MCF 10A (cell line): ENCODE measurements around the gene DDX4. TPM values are rescaled to one million over a fixed set of nuclear protein-coding genes. Genes with fewer than 3 reads are reported as not detected.

Experiments used
- BruUV-seq: library from RNA; stranded (reverse); fragments of 400-500 nt; replicated peaks from 2 replicates; lab custom pipeline; 2021; lab: Mats Ljungman, UMichigan
- CTCF ChIA-PET: fragments of 300-600 bp; sonication (Branson Sonifier 250); formaldehyde crosslinking; extraction: SDS; loops from one replicate; lab custom pipeline; 2021; ENCODE audit warnings: antibody characterized with exemption, inconsistent platforms; lab: Yijun Ruan, JAX
- POLR2A ChIA-PET: fragments of 300-600, 350-650 bp; sonication (Branson Sonifier 250); formaldehyde crosslinking; extraction: SDS; loops from one replicate; lab custom pipeline; 2020; ENCODE audit warnings: antibody characterized with exemption, inconsistent platforms; lab: Yijun Ruan, JAX
- DNase-seq: peaks from one replicate; pipeline ENCODE4 v3.0.0-alpha.2; 2018; ENCODE audit not compliant: unreplicated experiment
- H3K27ac Mint-ChIP-seq: one replicate; pipeline ENCODE4 v1.8.0; 2022; ENCODE audit warnings: mild to moderate bottlenecking, low read depth, mixed read lengths; ENCODE audit not compliant: unreplicated experiment
- H3K27me3 Mint-ChIP-seq: one replicate; pipeline ENCODE4 v1.8.0; 2022; ENCODE audit warnings: mixed read lengths; ENCODE audit not compliant: insufficient read depth, unreplicated experiment
- H3K36me3 Mint-ChIP-seq: one replicate; pipeline ENCODE4 v1.8.0; 2022; ENCODE audit warnings: mild to moderate bottlenecking, moderate library complexity, mixed read lengths; ENCODE audit not compliant: insufficient read depth, unreplicated experiment
- H3K4me1 Mint-ChIP-seq: one replicate; pipeline ENCODE4 v1.8.0; 2022; ENCODE audit warnings: mixed read lengths; ENCODE audit not compliant: insufficient read depth, unreplicated experiment
- H3K4me3 Mint-ChIP-seq: one replicate; pipeline ENCODE4 v1.8.0; 2022; ENCODE audit warnings: mild to moderate bottlenecking, moderate library complexity, mixed read lengths; ENCODE audit not compliant: unreplicated experiment
- H3K9me3 Mint-ChIP-seq: one replicate; pipeline ENCODE4 v1.8.0; 2022; ENCODE audit warnings: mixed read lengths; ENCODE audit not compliant: unreplicated experiment
- intact Hi-C: fragments of 100-400 bp; cut with micrococcal nuclease; formaldehyde crosslinking; loops from 2 replicates; pipeline ENCODE4 v1.14.1; 2022
- total RNA-seq: library from RNA; stranded (reverse); gene quantifications from 2 replicates; pipeline ENCODE4 v1.2.3, GENCODE V29; 2022
- TF ChIP-seq, protein P1 (sequence below): fragments of 200-600 bp; IDR thresholded peaks from one replicate; pipeline ENCODE4 v1.8.0; 2022; ENCODE audit warnings: antibody characterized with exemption, mild to moderate bottlenecking; ENCODE audit not compliant: unreplicated experiment

Gene DDX4
- total RNA-seq, 1 experiment from 2014 or later, result not detected

DNA sequence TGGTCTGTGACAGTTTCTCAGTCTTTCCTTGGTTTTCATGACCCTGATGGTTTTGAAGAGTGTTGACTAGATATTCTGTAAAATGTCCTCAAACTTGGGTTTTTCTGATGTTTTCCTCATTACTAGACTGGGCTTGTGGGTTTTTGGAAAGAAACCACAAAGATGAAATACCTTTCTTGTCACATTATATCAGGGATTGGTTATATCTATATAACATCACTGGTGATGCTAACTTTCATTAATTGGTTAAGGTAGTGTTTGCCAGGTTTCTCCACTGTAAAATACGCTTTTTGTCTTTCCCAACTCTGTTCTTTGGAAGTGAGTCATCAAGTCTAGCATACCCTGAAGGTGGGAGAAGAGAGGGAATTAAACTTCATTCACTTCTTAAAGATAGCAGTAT, 110.0 kb downstream of the DDX4 start:
- DNase-seq, result peak; percentile 64
- peaks cover 27% of the 10 kb centered on the region for H3K4me1 Mint-ChIP-seq
- intact Hi-C loops, result no loop called here
- H3K36me3 Mint-ChIP-seq, result no peaks in the 10 kb centered on the region
- TF ChIP-seq, protein P1, sequence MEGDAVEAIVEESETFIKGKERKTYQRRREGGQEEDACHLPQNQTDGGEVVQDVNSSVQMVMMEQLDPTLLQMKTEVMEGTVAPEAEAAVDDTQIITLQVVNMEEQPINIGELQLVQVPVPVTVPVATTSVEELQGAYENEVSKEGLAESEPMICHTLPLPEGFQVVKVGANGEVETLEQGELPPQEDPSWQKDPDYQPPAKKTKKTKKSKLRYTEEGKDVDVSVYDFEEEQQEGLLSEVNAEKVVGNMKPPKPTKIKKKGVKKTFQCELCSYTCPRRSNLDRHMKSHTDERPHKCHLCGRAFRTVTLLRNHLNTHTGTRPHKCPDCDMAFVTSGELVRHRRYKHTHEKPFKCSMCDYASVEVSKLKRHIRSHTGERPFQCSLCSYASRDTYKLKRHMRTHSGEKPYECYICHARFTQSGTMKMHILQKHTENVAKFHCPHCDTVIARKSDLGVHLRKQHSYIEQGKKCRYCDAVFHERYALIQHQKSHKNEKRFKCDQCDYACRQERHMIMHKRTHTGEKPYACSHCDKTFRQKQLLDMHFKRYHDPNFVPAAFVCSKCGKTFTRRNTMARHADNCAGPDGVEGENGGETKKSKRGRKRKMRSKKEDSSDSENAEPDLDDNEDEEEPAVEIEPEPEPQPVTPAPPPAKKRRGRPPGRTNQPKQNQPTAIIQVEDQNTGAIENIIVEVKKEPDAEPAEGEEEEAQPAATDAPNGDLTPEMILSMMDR, result no peak
- CTCF ChIA-PET, result no interaction called here
- H3K4me3 Mint-ChIP-seq, result no peak overlapping the region
- peak overlapping the region; percentile 35 for H3K27ac Mint-ChIP-seq
- H3K27me3 Mint-ChIP-seq, result no peaks in the 10 kb centered on the region
- no peaks in the 10 kb centered on the region for H3K9me3 Mint-ChIP-seq
- BruUV-seq, result no TSS peak
- POLR2A ChIA-PET, result no interaction called here

DNA sequence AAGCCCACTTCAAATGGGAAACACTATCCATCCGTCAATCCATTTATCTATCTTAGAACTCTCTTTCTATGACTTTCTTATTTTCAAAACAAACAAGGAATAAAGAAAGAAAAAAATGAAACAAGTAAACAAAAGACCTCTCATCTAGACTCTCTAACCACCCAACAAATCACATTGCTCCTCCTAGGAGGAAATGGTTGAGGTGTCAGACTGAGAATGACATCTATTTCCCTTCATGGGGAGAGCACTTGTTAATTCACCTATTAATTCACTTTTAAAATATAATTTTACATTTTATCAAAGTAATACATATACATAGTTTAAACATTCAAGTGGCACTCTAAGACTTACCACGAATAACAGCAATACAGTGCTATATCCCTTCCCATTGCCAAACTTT, 110.9 kb downstream of the DDX4 start:
- Mint-ChIP-seq H3K4me3 (no peak overlapping the region), H3K27me3 (no peaks in the 10 kb centered on the region), H3K9me3 (no peaks in the 10 kb centered on the region), H3K27ac (peak overlapping the region; percentile 35), H3K36me3 (no peaks in the 10 kb centered on the region), H3K4me1 (peaks cover 36% of the 10 kb centered on the region)
- TF ChIP-seq, protein P1, result no peak
- POLR2A ChIA-PET, result interaction anchor here (1.0 kb wide), 1 partner anchor 23 kb away, joined by 3 read pairs; no protein-coding TSS in a partner anchor
- no TSS peak for BruUV-seq
- no peak for DNase-seq
- intact Hi-C loops, result no loop called here
- CTCF ChIA-PET, result no interaction called here

DNA sequence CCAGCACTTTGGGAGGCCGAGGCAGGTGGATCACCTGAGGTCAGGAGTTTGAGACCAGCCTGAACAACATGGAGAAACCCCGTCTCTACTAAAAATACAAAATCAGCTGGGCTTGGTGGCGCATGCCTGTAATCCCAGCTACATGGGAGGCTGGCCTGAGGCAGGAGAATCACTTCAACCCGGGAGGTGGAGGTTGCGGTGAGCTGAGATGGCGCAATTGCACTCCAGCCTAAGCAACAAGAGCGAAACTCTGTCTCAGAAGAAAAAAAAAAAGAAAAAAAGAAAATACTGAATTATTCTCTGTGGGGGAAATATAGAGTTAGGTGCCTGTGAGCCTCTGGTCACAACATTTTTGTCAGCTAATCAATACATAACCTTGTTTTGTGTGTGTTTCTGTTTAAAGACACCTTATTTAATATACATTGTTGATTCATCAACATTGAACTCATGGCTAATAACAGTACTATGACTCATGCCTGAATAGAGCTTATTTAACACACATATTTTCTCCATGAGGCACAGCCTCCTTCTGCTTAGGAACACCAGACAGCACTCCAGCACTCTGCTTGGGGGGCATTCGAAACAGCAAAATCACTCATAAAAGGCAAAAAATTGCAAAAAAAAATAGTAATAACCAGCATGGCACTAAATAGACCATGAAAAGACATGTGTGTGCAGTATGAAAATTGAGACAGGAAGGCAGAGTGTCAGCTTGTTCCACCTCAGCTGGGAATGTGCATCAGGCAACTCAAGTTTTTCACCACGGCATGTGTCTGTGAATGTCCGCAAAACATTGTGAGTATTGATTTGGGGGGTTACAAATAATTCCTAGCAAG, 113.2 kb downstream of the DDX4 start, which contains the start of gene IL31RA:
Gene IL31RA (plus strand): TSS at position 519 of the 836 bp plus-strand sequence. CDS start 214 bp downstream, at position 733.
- no peaks in the 10 kb centered on the region for H3K9me3 Mint-ChIP-seq
- intact Hi-C loops, result loop anchor here (2.0 kb wide), 1 partner anchor 138 kb away; the partner anchor contains the start of gene SLC38A9
- no peaks in the 10 kb centered on the region for H3K36me3 Mint-ChIP-seq
- BruUV-seq, result no TSS peak
- TF ChIP-seq, protein P1, result no peak
- peaks cover 37% of the 10 kb centered on the region for H3K4me1 Mint-ChIP-seq
- H3K27me3 Mint-ChIP-seq, result no peaks in the 10 kb centered on the region
- CTCF ChIA-PET, result interaction anchor here (0.7 to 1.8 kb wide), 4 partner anchors 85 to 137 kb away, joined by 3 to 4 read pairs (median 4); no protein-coding TSS in a partner anchor
- peak within 1 kb of the TSS; percentile 98 for H3K27ac Mint-ChIP-seq
- peak within 1 kb of the TSS; percentile 75 for H3K4me3 Mint-ChIP-seq
- POLR2A ChIA-PET, result interaction anchor here (0.6 to 4.0 kb wide), 13 partner anchors 12 to 1107 kb away, joined by 3 to 26 read pairs (median 6); partner anchors contain the start of genes DHX29 and MTREX
- DNase-seq, result peak; percentile 87

DNA sequence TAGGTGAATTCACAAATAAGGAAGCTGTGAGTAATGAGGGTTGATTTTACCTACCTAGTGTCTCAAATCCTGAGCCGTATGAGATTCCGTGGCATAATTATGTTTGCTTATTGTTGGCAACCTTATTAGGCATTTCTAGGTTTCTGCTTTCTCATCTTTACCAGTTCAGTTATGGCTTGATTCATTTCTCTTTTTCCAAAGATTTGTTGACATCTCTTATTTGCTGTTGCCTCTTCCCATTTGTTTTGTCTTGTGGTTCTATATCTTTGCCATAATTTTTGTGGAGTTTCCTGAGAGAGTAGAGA, 113.8 kb downstream of the DDX4 start:
- peaks cover 37% of the 10 kb centered on the region for H3K4me1 Mint-ChIP-seq
- peak overlapping the region; percentile 98 for H3K27ac Mint-ChIP-seq
- intact Hi-C loops, result loop anchor here (2.0 kb wide), 1 partner anchor 139 kb away; the partner anchor contains the start of gene SLC38A9
- H3K9me3 Mint-ChIP-seq, result no peaks in the 10 kb centered on the region
- no peak for DNase-seq
- no peaks in the 10 kb centered on the region for H3K27me3 Mint-ChIP-seq
- ChIA-PET POLR2A (interaction anchor here (0.6 to 4.0 kb wide), 13 partner anchors 11 to 619 kb away, joined by 3 to 26 read pairs (median 6); partner anchors contain the start of genes DHX29 and MTREX), CTCF (interaction anchor here (0.7 to 1.8 kb wide), 4 partner anchors 84 to 138 kb away, joined by 3 to 4 read pairs (median 4); no protein-coding TSS in a partner anchor)
- TSS peak; percentile 67 for BruUV-seq
- H3K4me3 Mint-ChIP-seq, result peak overlapping the region; percentile 75
- TF ChIP-seq, protein P1, result no peak
- H3K36me3 Mint-ChIP-seq, result no peaks in the 10 kb centered on the region
